DMS153 treated with DMSO at 0.1 percent for 48 hours (cell line): ENCODE results near the gene HHIPL1.

ENCODE experiments used
- DNase-seq: peaks from one replicate; lab custom pipeline; 2025; ENCODE audit not compliant: unreplicated experiment; lab: John Stamatoyannopoulos, UW

HHIPL1 gene

GRCh38 chr14:99609245-99610170 lies 35.4 kb upstream of the HHIPL1 start:
- no peak for DNase-seq

- no peak for DNase-seq
These were observed 33.3 kb upstream of the HHIPL1 start for GRCh38 chr14:99611646-99612045.

GRCh38 chr14:99612071-99612737 lies 32.7 kb upstream of the HHIPL1 start:
- no peak for DNase-seq

GRCh38 chr14:99612738-99613330 lies 32.1 kb upstream of the HHIPL1 start:
- no peak for DNase-seq

- DNase-seq = no peak
These were observed 29.3 kb upstream of the HHIPL1 start for GRCh38 chr14:99615497-99616157.

- no peak for DNase-seq
These were observed 27.8 kb upstream of the HHIPL1 start for GRCh38 chr14:99616832-99617800.

- DNase-seq = no peak
These were observed 24.8 kb upstream of the HHIPL1 start for GRCh38 chr14:99619835-99620834.

- DNase-seq = no peak
These were observed 23.0 kb upstream of the HHIPL1 start for GRCh38 chr14:99621948-99622347.

GRCh38 chr14:99624024-99624423 lies 20.9 kb upstream of the HHIPL1 start:
- no peak for DNase-seq

GRCh38 chr14:99624971-99625370 lies 20.0 kb upstream of the HHIPL1 start:
- no peak for DNase-seq

- no peak for DNase-seq
These were observed 19.5 kb upstream of the HHIPL1 start for GRCh38 chr14:99625476-99625875.

- no peak for DNase-seq
These were observed 18.8 kb upstream of the HHIPL1 start for GRCh38 chr14:99626041-99626648.

- no peak for DNase-seq
These were observed 17.8 kb upstream of the HHIPL1 start for GRCh38 chr14:99627100-99627499.

- no peak for DNase-seq
These were observed 17.2 kb upstream of the HHIPL1 start for GRCh38 chr14:99627510-99628381.

- DNase-seq = peak; percentile 6
These were observed 15.9 kb upstream of the HHIPL1 start for GRCh38 chr14:99628887-99629618.

- DNase-seq = no peak
These were observed 14.7 kb upstream of the HHIPL1 start for GRCh38 chr14:99630202-99630601.
